NCI-H1417 (cell line): ENCODE results near the gene CD6.

Experiments
- DNase-seq, 3 experiments: peaks; one replicate each; lab custom pipeline; 2025; lab: John Stamatoyannopoulos, UW

The CD6 gene

GRCh38 chr11:61010466-61011228 is 39.2 kb downstream of the CD6 start:
- no peak for DNase-seq

GRCh38 chr11:61011229-61011870 is 39.9 kb downstream of the CD6 start:
- no peak for DNase-seq

- no peak for DNase-seq
Observed at GRCh38 chr11:61011950-61012736, 40.7 kb downstream of the CD6 start.

- no peak for DNase-seq
Observed at GRCh38 chr11:61012737-61013215, 41.3 kb downstream of the CD6 start.

- DNase-seq = no peak
Observed at GRCh38 chr11:61018059-61018458, 46.6 kb downstream of the CD6 start.

- DNase-seq = no peak
Observed at GRCh38 chr11:61019037-61019831, 47.8 kb downstream of the CD6 start.

GRCh38 chr11:61019832-61020405 is 48.4 kb downstream of the CD6 start:
- DNase-seq = no peak

- no peak for DNase-seq
Observed at GRCh38 chr11:61020551-61021235, 49.2 kb downstream of the CD6 start.

GRCh38 chr11:61021661-61022212 is 50.3 kb downstream of the CD6 start:
- DNase-seq = peak in 1 of 3 experiments; percentile 71

GRCh38 chr11:61022311-61023085 is 51.0 kb downstream of the CD6 start:
- peak in 2 of 3 experiments; percentile 19 to 34 for DNase-seq

- peak; percentile 43 to 68 (median 61) for DNase-seq
Observed at GRCh38 chr11:61023086-61023965, 51.8 kb downstream of the CD6 start.

GRCh38 chr11:61023966-61024295 is 52.5 kb downstream of the CD6 start:
- DNase-seq = no peak

- no peak for DNase-seq
Observed at GRCh38 chr11:61024938-61025820, 53.7 kb downstream of the CD6 start.

- DNase-seq = no peak
Observed at GRCh38 chr11:61025821-61026120, 54.3 kb downstream of the CD6 start.

GRCh38 chr11:61026121-61027031 is 54.9 kb downstream of the CD6 start:
- DNase-seq = no peak

- no peak for DNase-seq
Observed at GRCh38 chr11:61027141-61027840, 55.8 kb downstream of the CD6 start.
